Tibial nerve (tissue), 3 donors: ENCODE measurements around the gene KRTAP4-5.

Source experiments
- CTCF ChIP-seq, 5 experiments: fragments of 200-600 bp in 3 of 5; fragments of 450-650 bp in 2 of 5; sonication (generic) in 3 of 5; IDR thresholded peaks; one replicate each; pipeline ENCODE4 v1.5.1; 2016 to 2019; ENCODE audit warnings: antibody characterized with exemption in 5 of 5, mild to moderate bottlenecking in 3 of 5, moderate library complexity in 2 of 5
- POLR2A ChIP-seq, 2 donors: fragments of 450-650 bp; IDR thresholded peaks; one replicate each; pipeline ENCODE4 v1.6.1; 2017; ENCODE audit warnings: antibody characterized with exemption in 2 of 2, mild to moderate bottlenecking in 2 of 2, moderate library complexity in 2 of 2

DNA sequence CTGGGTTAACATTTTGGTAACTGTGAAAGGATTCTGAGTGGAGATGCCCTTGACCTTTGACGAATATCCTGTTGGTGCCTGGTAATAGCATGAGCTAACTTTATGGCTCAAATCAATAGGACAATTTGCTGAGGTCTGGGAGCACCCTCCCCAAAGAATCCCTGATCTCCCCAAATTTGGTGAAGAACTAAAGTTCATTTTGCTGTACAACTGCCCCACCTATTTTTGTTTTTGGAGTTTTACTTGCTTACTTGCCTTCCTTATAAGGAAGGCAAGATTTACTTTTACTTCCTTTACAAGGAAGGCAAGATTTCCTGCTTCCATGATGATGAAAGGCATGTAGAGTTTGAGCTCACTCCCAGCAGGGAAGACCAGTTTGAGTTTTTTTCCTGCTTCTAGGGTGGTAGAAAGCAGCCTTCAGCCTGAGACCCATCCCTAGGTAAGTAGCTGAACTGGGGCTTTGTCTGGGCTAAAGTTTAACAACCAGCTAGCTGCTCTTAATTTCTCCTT is 41.6 kb downstream of the KRTAP4-5 start:
- TF ChIP-seq CTCF (IDR thresholded peaks at IDR 0.05) (no peak), POLR2A (IDR thresholded peaks at IDR 0.05) (no peak)
